Hepatocyte (in vitro differentiated cells): Measurements from ENCODE around the gene NLRC5. TPM values are rescaled to one million over a fixed set of nuclear protein-coding genes. Genes with fewer than 3 reads are reported as not detected.
"Not testable (repeated sequence)": the region's sequence is repeated elsewhere in the genome, so short reads cannot be mapped to it uniquely, and the experiment has no call there.

Source experiments
- DNase-seq: peaks from one replicate; pipeline ENCODE4 v3.0.0-alpha.2; 2016; ENCODE audit warnings: low spot score
- H2AFZ ChIP-seq: fragments of 200-600 bp; sonication (generic); 2 replicates; pipeline ENCODE4 v1.6.0; 2016; ENCODE audit warnings: antibody characterized with exemption, mild to moderate bottlenecking
- H3K27ac ChIP-seq: fragments of 200-600 bp; sonication (generic); 2 replicates; pipeline ENCODE4 v1.5.1; 2016; ENCODE audit warnings: mild to moderate bottlenecking
- H3K27me3 ChIP-seq: fragments of 200-600 bp; sonication (generic); 2 replicates; pipeline ENCODE4 v1.6.1; 2016
- H3K36me3 ChIP-seq: fragments of 200-600 bp; sonication (generic); replicated peaks from 2 replicates; pipeline ENCODE4 v1.5.1; 2016; ENCODE audit warnings: low read depth; ENCODE audit not compliant: insufficient read depth
- H3K4me1 ChIP-seq: fragments of 200-600 bp; sonication (generic); 2 replicates; pipeline ENCODE4 v1.5.1; 2016; ENCODE audit warnings: mild to moderate bottlenecking, moderate library complexity; ENCODE audit not compliant: insufficient read depth
- H3K4me2 ChIP-seq: fragments of 200-600 bp; sonication (generic); 2 replicates; pipeline ENCODE4 v1.6.0; 2016
- H3K4me3 ChIP-seq: fragments of 200-600 bp; sonication (generic); 2 replicates; pipeline ENCODE4 v1.5.1; 2016; ENCODE audit warnings: mild to moderate bottlenecking
- H3K79me2 ChIP-seq: fragments of 200-600 bp; sonication (generic); 2 replicates; pipeline ENCODE4 v1.6.0; 2017; ENCODE audit warnings: mild to moderate bottlenecking
- H3K9me2 ChIP-seq: fragments of 200-600 bp; sonication (generic); replicated peaks from 2 replicates; pipeline ENCODE4 v1.6.0; 2017; ENCODE audit warnings: mild to moderate bottlenecking; ENCODE audit not compliant: insufficient read depth
- H3K9me3 ChIP-seq: fragments of 200-600 bp; sonication (generic); 2 replicates; pipeline ENCODE4 v1.5.1; 2016; ENCODE audit warnings: low read depth, mild to moderate bottlenecking
- H4K20me1 ChIP-seq: fragments of 200-600 bp; sonication (generic); 2 replicates; pipeline ENCODE4 v1.6.0; 2016; ENCODE audit warnings: mild to moderate bottlenecking; ENCODE audit not compliant: insufficient read depth, poor library complexity, severe bottlenecking
- CTCF ChIP-seq: fragments of 200-600 bp; sonication (generic); IDR thresholded peaks from 2 replicates; pipeline ENCODE4 v1.5.1; 2016; ENCODE audit warnings: antibody characterized with exemption, mild to moderate bottlenecking; ENCODE audit not compliant: poor library complexity
- EZH2 ChIP-seq: fragments of 200-600 bp; sonication (generic); IDR thresholded peaks from 2 replicates; pipeline ENCODE4 v1.6.1; 2016; ENCODE audit warnings: antibody characterized with exemption, mild to moderate bottlenecking, borderline replicate concordance
- EZH2phosphoT487 ChIP-seq: fragments of 200-600 bp; sonication (generic); IDR thresholded peaks from one replicate; pipeline ENCODE4 v1.6.1; 2018; ENCODE audit warnings: antibody characterized with exemption, mild to moderate bottlenecking, low read depth, moderate library complexity; ENCODE audit not compliant: unreplicated experiment, severe bottlenecking
- WGBS: methylation state at CpG from one replicate; pipeline ENCODE4 v1.1.6; 2016; ENCODE audit warnings: low lambda C conversion rate; ENCODE audit errors: missing lambda C conversion rate; 5-methylcytosine and 5-hydroxymethylcytosine counted together
- polyA plus RNA-seq: library from polyadenylated mRNA; unstranded; fragments of >200 nt; fragmentation: Nextera tagmentation; extraction: Ambion mirVana; gene quantifications from 2 replicates; pipeline ENCODE4 v1.2.1, GENCODE V29; 2016
- total RNA-seq: library from RNA; depleted of rRNA; stranded (reverse); fragments of >200 nt; gene quantifications from 2 replicates; pipeline ENCODE4 v1.2.3, GENCODE V29; 2014

The NLRC5 gene
- total and polyA plus RNA-seq, 2 experiments from 2014 or later, result 6.4 to 7.0 TPM

GRCh38 chr16:56985288-56985961, 3.9 kb upstream of the NLRC5 start:
- H3K27ac ChIP-seq, result peak overlapping the region; percentile 16
- H2AFZ ChIP-seq, result no peak overlapping the region
- H4K20me1 ChIP-seq, result no peaks in the 10 kb centered on the region
- no peak overlapping the region for H3K4me2 ChIP-seq
- peak; percentile 73 for DNase-seq
- no peaks in the 10 kb centered on the region for H3K79me2 ChIP-seq
- H3K9me2 ChIP-seq, result no peaks in the 10 kb centered on the region
- H3K27me3 ChIP-seq, result peaks cover 2% of the 10 kb centered on the region
- no peaks in the 10 kb centered on the region for H3K36me3 ChIP-seq
- TF ChIP-seq EZH2phosphoT487 (no peak), EZH2 (no peak), CTCF (no peak)
- 73% methylated on average over 7 of the region's 7 CpGs for WGBS
- no peaks in the 10 kb centered on the region for H3K9me3 ChIP-seq
- no peak overlapping the region for H3K4me3 ChIP-seq
- H3K4me1 ChIP-seq, result peaks cover 3% of the 10 kb centered on the region

GRCh38 chr16:56985962-56986360, 3.4 kb upstream of the NLRC5 start:
- Histone ChIP-seq H3K27me3 (peaks cover 8% of the 10 kb centered on the region), H3K27ac (no peak overlapping the region), H4K20me1 (no peaks in the 10 kb centered on the region), H3K4me2 (no peak overlapping the region), H3K9me3 (no peaks in the 10 kb centered on the region), H3K4me3 (no peak overlapping the region), H3K4me1 (peaks cover 3% of the 10 kb centered on the region), H3K9me2 (no peaks in the 10 kb centered on the region), H2AFZ (no peak overlapping the region), H3K36me3 (no peaks in the 10 kb centered on the region), H3K79me2 (no peaks in the 10 kb centered on the region)
- no peak for DNase-seq
- WGBS, result 96% methylated on average over 2 of the region's 2 CpGs
- TF ChIP-seq EZH2phosphoT487, result no peak
- no peak for TF ChIP-seq EZH2
- TF ChIP-seq CTCF, result no peak

- TF ChIP-seq EZH2phosphoT487 (no peak), EZH2 (no peak), CTCF (no peak)
- Histone ChIP-seq H3K4me2 (no peak overlapping the region), H2AFZ (no peak overlapping the region), H3K9me2 (no peaks in the 10 kb centered on the region), H3K36me3 (no peaks in the 10 kb centered on the region), H3K79me2 (no peaks in the 10 kb centered on the region), H3K4me3 (no peak overlapping the region), H3K27ac (no peak overlapping the region), H3K27me3 (peaks cover 10% of the 10 kb centered on the region), H4K20me1 (no peaks in the 10 kb centered on the region), H3K4me1 (peaks cover 3% of the 10 kb centered on the region), H3K9me3 (no peaks in the 10 kb centered on the region)
- 67% methylated on average over 1 of the region's 1 CpG for WGBS
- no peak for DNase-seq
Observed at GRCh38 chr16:56986361-56986760, 3.0 kb upstream of the NLRC5 start.

GRCh38 chr16:56986908-56987307, 2.4 kb upstream of the NLRC5 start:
- H3K9me3 ChIP-seq, H3K4me3 ChIP-seq, H3K27me3 ChIP-seq, H3K36me3 ChIP-seq, H3K79me2 ChIP-seq, H3K9me2 ChIP-seq, H4K20me1 ChIP-seq, H3K27ac ChIP-seq, H3K4me1 ChIP-seq, H3K4me2 ChIP-seq, H2AFZ ChIP-seq, DNase-seq: not testable (repeated sequence)
- 88% methylated on average over 4 of the region's 4 CpGs for WGBS
